ENCODE data around the gene MAGOHB.

- TF ChIP-seq CEBPB (IDR thresholded peaks at IDR 0.05) (no peak), NFIC (IDR thresholded peaks at IDR 0.05) (no peak), REST (IDR thresholded peaks at IDR 0.05; ENCODE audit: low read depth) (no peak), EGR1 (IDR thresholded peaks at IDR 0.05) (no peak), EP300 (IDR thresholded peaks at IDR 0.05; ENCODE audit: borderline replicate concordance) (no peak), CREB1 (IDR thresholded peaks at IDR 0.05; ENCODE audit: low read depth) (no peak), TAF1 (IDR thresholded peaks at IDR 0.05; ENCODE audit: low read depth) (no peak)
These were observed 6.8 kb upstream of the MAGOHB start for GRCh38 chr12:10620078-10620779.
